ENCODE data around the gene ANO3. TPM values are rescaled to one million over a fixed set of nuclear protein-coding genes. Genes with fewer than 3 reads are reported as not detected.

Gene ANO3
- total and polyA plus RNA-seq, 2 of the 4 experiments (the other 2 are of a cell fraction), result 0.02 to 0.18 TPM

- Histone ChIP-seq H3K4ac (ENCODE audit: low read depth, low read length) (no peak overlapping the region), H3K4me3 (ENCODE audit: insufficient read depth, low read depth, low read length) (no peak overlapping the region), H2BK120ac (ENCODE audit: low read depth, low read length) (no peak overlapping the region), H2AK5ac (ENCODE audit: low read depth, low read length) (no peak overlapping the region), H2AK9ac (replicated peaks; ENCODE audit: low read depth, low read length, poor library complexity) (no peak overlapping the region), H3K56ac (ENCODE audit: extremely low read depth, insufficient read depth, low read length) (no peak overlapping the region), H4K5ac (ENCODE audit: low read depth, low read length) (no peak overlapping the region), H4K20me1 (ENCODE audit: insufficient read depth, low read length) (no peaks in the 10 kb centered on the region), H2BK5ac (ENCODE audit: low read depth, low read length, poor library complexity, severe bottlenecking) (no peak overlapping the region), H3K14ac (replicated peaks; ENCODE audit: low read depth, low read length) (no peak overlapping the region), H3K4me2 (ENCODE audit: low read depth, low read length) (no peak overlapping the region), H3K9me3 (ENCODE audit: control insufficient read depth, insufficient read depth, low read length) (no peaks in the 10 kb centered on the region), H3K18ac (ENCODE audit: low read depth, low read length) (no peak overlapping the region), H3K23ac (ENCODE audit: low read depth, low read length) (no peak overlapping the region), H3K79me1 (ENCODE audit: low read depth in 1 of 2, low read length in 2 of 2) (no peaks in the 10 kb centered on the region), H3K27ac (ENCODE audit: insufficient read depth, low read length) (no peak overlapping the region), H3K9ac (ENCODE audit: low read depth, low read length) (no peak overlapping the region), H4K8ac (ENCODE audit: low read depth in 2 of 2, low read length in 2 of 2) (no peak overlapping the region), H2BK20ac (ENCODE audit: low read depth, low read length) (no peak overlapping the region), H3K27me3 (ENCODE audit: control insufficient read depth, insufficient read depth, low read length) (no peaks in the 10 kb centered on the region), H4K91ac (ENCODE audit: insufficient read depth, low read depth, low read length) (no peak overlapping the region), H2AFZ (replicated peaks; ENCODE audit: low read length, poor library complexity) (no peak overlapping the region), H3K9me1 (ENCODE audit: insufficient read depth, low read length) (no peaks in the 10 kb centered on the region), H2BK15ac (ENCODE audit: low read depth, low read length) (no peak overlapping the region), H3K36me3 (ENCODE audit: control insufficient read depth, insufficient read depth, low read length) (no peaks in the 10 kb centered on the region), H3K4me1 (ENCODE audit: control insufficient read depth, insufficient read depth, low read length) (no peaks in the 10 kb centered on the region)
- TF ChIP-seq ELK1 (IDR thresholded peaks at IDR 0.05; ENCODE audit: borderline replicate concordance, low read depth, low read length) (no peak), RCOR1 (IDR thresholded peaks at IDR 0.05; ENCODE audit: insufficient replicate concordance, low read length) (no peak)
- BruUV-seq (replicated peaks), result no TSS peak
- in situ Hi-C loops (cut with MboI; ENCODE audit: low sequenced_read_pairs) (no loop called here), intact Hi-C loops (cut with micrococcal nuclease) (no loop called here), dilution Hi-C loops (cut with HindIII; ENCODE audit: low sequenced_read_pairs, unreplicated experiment) (no loop called here)
- ATAC-seq (ENCODE audit: low read depth) (no peak), DNase-seq (no peak)
- ChIA-PET POLR2A (ENCODE audit: unreplicated experiment) (no interaction called here), CTCF (no interaction called here)
- WGBS, 2 experiments (ENCODE audit: extremely low coverage in 2 of 2, insufficient read length in 1 of 2), result no CpG with 5 or more reads among the region's 1 CpG
Measured at GRCh38 chr11:26706181-26706580, 374.3 kb downstream of the ANO3 start.
